Cortex of kidney (tissue), 1 donor: ENCODE results near the gene CCN6.

Experiments used
- DNase-seq: peaks from one replicate; lab custom pipeline; 2025; lab: John Stamatoyannopoulos, UW

Gene CCN6

GRCh38 chr6:112117554-112117953, 63.6 kb downstream of the CCN6 start:
- no peak for DNase-seq

- no peak for DNase-seq
Measured at GRCh38 chr6:112118034-112118433, 64.1 kb downstream of the CCN6 start.
